Loucy (cell line): Measurements from ENCODE around the gene PAPOLB.

Source experiments
- H2AFZ ChIP-seq: fragments of 200-600 bp; sonication (generic); 2 replicates; pipeline ENCODE4 v1.6.0; 2016; ENCODE audit warnings: antibody characterized with exemption, mild to moderate bottlenecking, low read length, moderate library complexity
- H3F3A ChIP-seq: fragments of 200-600 bp; 2 replicates; pipeline ENCODE4 v1.6.0; 2016; ENCODE audit warnings: antibody characterized with exemption, low read depth, mild to moderate bottlenecking
- H3K27me3 ChIP-seq: fragments of 200-600 bp; sonication (generic); 2 replicates; pipeline ENCODE4 v1.6.1; 2014; ENCODE audit warnings: low read length, mild to moderate bottlenecking; ENCODE audit not compliant: insufficient read depth, poor library complexity, severe bottlenecking
- H3K36me3 ChIP-seq: fragments of 200-600 bp; sonication (generic); 2 replicates; pipeline ENCODE4 v1.6.1; 2016; ENCODE audit warnings: low read length; ENCODE audit not compliant: insufficient read depth
- H3K4me1 ChIP-seq: fragments of 200-600 bp; sonication (generic); 2 replicates; pipeline ENCODE4 v1.5.1; 2014; ENCODE audit warnings: low read length, mild to moderate bottlenecking; ENCODE audit not compliant: insufficient read depth, poor library complexity, severe bottlenecking
- H3K4me2 ChIP-seq: fragments of 200-600 bp; sonication (generic); 2 replicates; pipeline ENCODE4 v1.6.0; 2014; ENCODE audit warnings: antibody characterized with exemption, low read length, low read depth, mild to moderate bottlenecking; ENCODE audit not compliant: poor library complexity, severe bottlenecking
- H3K4me3 ChIP-seq: fragments of 200-600 bp; sonication (generic); 2 replicates; pipeline ENCODE4 v1.5.1; 2014; ENCODE audit warnings: low read length, mild to moderate bottlenecking, mixed read lengths; ENCODE audit not compliant: poor library complexity, severe bottlenecking
- H3K79me2 ChIP-seq: fragments of 200-600 bp; sonication (generic); 2 replicates; pipeline ENCODE4 v1.6.1; 2014; ENCODE audit warnings: low read length; ENCODE audit not compliant: insufficient read depth
- H3K9ac ChIP-seq: fragments of 200-600 bp; sonication (generic); 2 replicates; pipeline ENCODE4 v1.6.0; 2014; ENCODE audit warnings: mild to moderate bottlenecking, low read depth, low read length, moderate library complexity; ENCODE audit not compliant: poor library complexity, severe bottlenecking
- H3K9me2 ChIP-seq: fragments of 200-600 bp; sonication (generic); replicated peaks from 2 replicates; pipeline ENCODE4 v1.6.1; 2016; ENCODE audit warnings: low read depth, low read length, mixed read lengths
- H3K9me3 ChIP-seq: fragments of 200-600 bp; sonication (generic); 2 replicates; pipeline ENCODE4 v1.6.1; 2014; ENCODE audit warnings: mild to moderate bottlenecking, antibody characterized with exemption, low read length, low read depth; ENCODE audit not compliant: insufficient read depth
- H4K20me1 ChIP-seq: fragments of 200-600 bp; sonication (generic); 2 replicates; pipeline ENCODE4 v1.6.0; 2014; ENCODE audit warnings: antibody characterized with exemption, low read length, mild to moderate bottlenecking; ENCODE audit not compliant: insufficient read depth, poor library complexity, severe bottlenecking
- CTCF ChIP-seq: fragments of 200-600 bp; sonication (generic); conservative IDR thresholded peaks from 2 replicates; pipeline ENCODE4 v1.5.1; 2014; ENCODE audit warnings: mild to moderate bottlenecking, antibody characterized with exemption, low read length
- EZH2phosphoT487 ChIP-seq: fragments of 200-600 bp; IDR thresholded peaks from 2 replicates; pipeline ENCODE4 v1.6.1; 2018; ENCODE audit warnings: antibody characterized with exemption, mild to moderate bottlenecking, moderate library complexity, borderline replicate concordance

Gene PAPOLB

GRCh38 chr7:4815121-4815520, 46.7 kb downstream of the PAPOLB start:
- no peaks in the 10 kb centered on the region for H3K9me2 ChIP-seq
- H2AFZ ChIP-seq, result no peak overlapping the region
- H3K27me3 ChIP-seq, result no peaks in the 10 kb centered on the region
- no peak overlapping the region for H3K9ac ChIP-seq
- no peak overlapping the region for H3K4me2 ChIP-seq
- no peak for TF ChIP-seq EZH2phosphoT487
- no peak for TF ChIP-seq CTCF
- no peaks in the 10 kb centered on the region for H3F3A ChIP-seq
- H3K9me3 ChIP-seq, result no peaks in the 10 kb centered on the region
- no peaks in the 10 kb centered on the region for H4K20me1 ChIP-seq
- no peaks in the 10 kb centered on the region for H3K79me2 ChIP-seq
- H3K4me1 ChIP-seq, result no peaks in the 10 kb centered on the region
- no peak overlapping the region for H3K4me3 ChIP-seq
- no peaks in the 10 kb centered on the region for H3K36me3 ChIP-seq

- no peaks in the 10 kb centered on the region for H3F3A ChIP-seq
- TF ChIP-seq CTCF (no peak), EZH2phosphoT487 (no peak)
- H4K20me1 ChIP-seq, result no peaks in the 10 kb centered on the region
- peak overlapping the region; percentile 1 for H3K4me2 ChIP-seq
- no peak overlapping the region for H3K9ac ChIP-seq
- H2AFZ ChIP-seq, result no peak overlapping the region
- H3K79me2 ChIP-seq, result no peaks in the 10 kb centered on the region
- H3K4me1 ChIP-seq, result no peaks in the 10 kb centered on the region
- no peak overlapping the region for H3K4me3 ChIP-seq
- H3K9me3 ChIP-seq, result no peaks in the 10 kb centered on the region
- no peaks in the 10 kb centered on the region for H3K9me2 ChIP-seq
- H3K36me3 ChIP-seq, result no peaks in the 10 kb centered on the region
- no peaks in the 10 kb centered on the region for H3K27me3 ChIP-seq
Observed at GRCh38 chr7:4814433-4814832, 47.4 kb downstream of the PAPOLB start.

- TF ChIP-seq CTCF (no peak), EZH2phosphoT487 (no peak)
- no peaks in the 10 kb centered on the region for H3K9me2 ChIP-seq
- no peaks in the 10 kb centered on the region for H4K20me1 ChIP-seq
- H3K4me3 ChIP-seq, result no peak overlapping the region
- H3K9ac ChIP-seq, result no peak overlapping the region
- H2AFZ ChIP-seq, result no peak overlapping the region
- H3K4me2 ChIP-seq, result no peak overlapping the region
- no peaks in the 10 kb centered on the region for H3K36me3 ChIP-seq
- no peaks in the 10 kb centered on the region for H3K79me2 ChIP-seq
- no peaks in the 10 kb centered on the region for H3F3A ChIP-seq
- no peaks in the 10 kb centered on the region for H3K4me1 ChIP-seq
- no peaks in the 10 kb centered on the region for H3K9me3 ChIP-seq
- no peaks in the 10 kb centered on the region for H3K27me3 ChIP-seq
Observed at GRCh38 chr7:4809666-4810065, 52.2 kb downstream of the PAPOLB start.
